HL-60 (cell line): ENCODE results near the gene RSRC1.

ENCODE experiments used
- CTCF ChIP-seq: IDR thresholded peaks from one replicate; pipeline ENCODE4 v1.5.1; 2011; ENCODE audit warnings: low read length, control low read depth, inconsistent platforms; ENCODE audit not compliant: insufficient read depth
- POLR2AphosphoS5 ChIP-seq: IDR thresholded peaks from 2 replicates; pipeline ENCODE4 v1.6.1; 2012; ENCODE audit warnings: low read depth

GRCh38 chr3:158273656-158274055 lies 163.8 kb downstream of the RSRC1 start:
- TF ChIP-seq CTCF (no peak), POLR2AphosphoS5 (no peak)
